ENCODE measurements around the gene PDE4D.

PDE4D gene

DNA sequence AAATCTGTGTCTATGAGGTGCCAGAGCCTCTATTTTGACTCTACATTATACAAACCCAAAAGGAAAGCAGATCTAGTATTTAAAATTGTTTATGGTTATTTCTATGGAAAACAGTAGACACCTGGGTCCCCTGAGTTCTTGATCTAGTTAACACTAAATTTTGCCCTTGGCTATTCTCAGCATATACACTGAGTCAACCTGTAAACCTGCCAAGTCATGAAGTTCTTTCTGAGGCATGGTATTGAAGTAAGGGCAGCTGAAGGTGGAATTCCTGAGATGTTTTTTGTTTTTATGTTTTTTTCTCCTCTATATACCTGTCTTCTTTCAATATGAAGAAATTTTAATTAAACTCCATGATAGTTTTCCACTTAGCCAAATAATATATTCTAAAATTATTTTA, 120.2 kb downstream of the PDE4D start:
- H3K36me3 ChIP-seq (replicated peaks in 1 of 2; ENCODE audit: control insufficient read depth in 2 of 2, insufficient read depth in 2 of 2, low read length in 2 of 2), result no peaks in the 10 kb centered on the region
- no peak overlapping the region for H4K8ac ChIP-seq (ENCODE audit: low read depth, low read length)
- no peaks in the 10 kb centered on the region for H3K9me3 ChIP-seq (replicated peaks in 1 of 2; ENCODE audit: control insufficient read depth in 2 of 2, insufficient read depth in 1 of 2, low read depth in 1 of 2, low read length in 2 of 2)
- no peak overlapping the region for H2BK5ac ChIP-seq (ENCODE audit: low read length)
- DNase-seq (ENCODE audit: low spot score), result no peak
- H3K27me3 ChIP-seq (ENCODE audit: control insufficient read depth in 3 of 3, insufficient read depth in 3 of 3, low read depth in 1 of 3, low read length in 3 of 3), result peaks cover 0 to 44% (median 5%) of the 10 kb centered on the region in 3 experiments
- no peak overlapping the region for H3K18ac ChIP-seq (ENCODE audit: low read length)
- H3K4me2 ChIP-seq (ENCODE audit: insufficient read depth, low read length, poor library complexity, severe bottlenecking), result no peak overlapping the region
- no peak overlapping the region for H2BK12ac ChIP-seq (ENCODE audit: low read length)
- H2BK120ac ChIP-seq (ENCODE audit: low read depth, low read length), result no peak overlapping the region
- no peak overlapping the region for H3K27ac ChIP-seq (replicated peaks; ENCODE audit: low read length)
- H2AFZ ChIP-seq (ENCODE audit: low read length), result no peak overlapping the region
- no peak overlapping the region for H3K23ac ChIP-seq (ENCODE audit: low read depth, low read length, poor library complexity)
- H3K4me3 ChIP-seq (ENCODE audit: low read length in 2 of 2), result no peak overlapping the region
- H3K14ac ChIP-seq (ENCODE audit: low read length), result no peak overlapping the region
- no peak overlapping the region for H2BK15ac ChIP-seq (ENCODE audit: low read length)
- H3K79me1 ChIP-seq (ENCODE audit: low read depth, low read length), result no peaks in the 10 kb centered on the region
- no peak overlapping the region for H2AK5ac ChIP-seq (ENCODE audit: low read depth, low read length)
- H3K9ac ChIP-seq (ENCODE audit: low read depth, low read length, poor library complexity), result no peak overlapping the region
- H3K4ac ChIP-seq (ENCODE audit: low read length), result no peak overlapping the region
- no peak overlapping the region for H4K91ac ChIP-seq (ENCODE audit: low read depth, low read length, poor library complexity)
- H3K4me1 ChIP-seq (ENCODE audit: control insufficient read depth in 2 of 2, insufficient read depth in 1 of 2, low read depth in 1 of 2, low read length in 2 of 2), result peaks cover under 1 to 4% of the 10 kb centered on the region in 2 donors

DNA sequence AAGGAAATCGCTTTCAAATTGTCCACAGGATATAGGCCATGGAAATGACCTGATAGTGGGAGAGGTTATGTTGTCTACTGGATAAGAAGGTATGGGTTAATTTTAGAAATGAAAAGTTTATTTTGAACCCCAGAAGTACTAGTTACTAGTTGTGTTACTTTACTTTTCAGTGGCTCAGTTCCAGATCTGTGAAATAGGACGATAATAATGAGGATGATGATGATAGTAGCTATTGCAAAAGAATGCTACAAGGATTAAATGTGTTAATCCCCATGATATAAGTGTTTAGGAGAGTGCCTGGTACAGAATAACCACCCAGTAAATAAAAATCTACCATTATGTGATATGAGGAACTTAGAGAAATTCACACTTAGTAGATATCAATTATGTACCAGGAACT, 120.8 kb downstream of the PDE4D start:
- Histone ChIP-seq H3K9me3 (replicated peaks in 1 of 2; ENCODE audit: control insufficient read depth in 2 of 2, insufficient read depth in 1 of 2, low read depth in 1 of 2, low read length in 2 of 2) (no peaks in the 10 kb centered on the region), H3K23ac (ENCODE audit: low read depth, low read length, poor library complexity) (no peak overlapping the region), H3K36me3 (replicated peaks in 1 of 2; ENCODE audit: control insufficient read depth in 2 of 2, insufficient read depth in 2 of 2, low read length in 2 of 2) (no peaks in the 10 kb centered on the region), H3K9ac (ENCODE audit: low read depth, low read length, poor library complexity) (no peak overlapping the region), H3K4me1 (ENCODE audit: control insufficient read depth in 2 of 2, insufficient read depth in 1 of 2, low read depth in 1 of 2, low read length in 2 of 2) (peaks cover 4% of the 10 kb centered on the region in 2 donors), H2BK15ac (ENCODE audit: low read length) (no peak overlapping the region), H2AFZ (ENCODE audit: low read length) (no peak overlapping the region), H2BK120ac (ENCODE audit: low read depth, low read length) (no peak overlapping the region), H3K27ac (replicated peaks; ENCODE audit: low read length) (no peak overlapping the region), H3K4me2 (ENCODE audit: insufficient read depth, low read length, poor library complexity, severe bottlenecking) (no peak overlapping the region), H4K8ac (ENCODE audit: low read depth, low read length) (no peak overlapping the region), H2BK12ac (ENCODE audit: low read length) (no peak overlapping the region), H3K4me3 (ENCODE audit: low read length in 2 of 2) (no peak overlapping the region), H3K14ac (ENCODE audit: low read length) (no peak overlapping the region), H4K91ac (ENCODE audit: low read depth, low read length, poor library complexity) (no peak overlapping the region), H3K79me1 (ENCODE audit: low read depth, low read length) (no peaks in the 10 kb centered on the region), H2BK5ac (ENCODE audit: low read length) (no peak overlapping the region), H2AK5ac (ENCODE audit: low read depth, low read length) (no peak overlapping the region), H3K4ac (ENCODE audit: low read length) (no peak overlapping the region), H3K18ac (ENCODE audit: low read length) (no peak overlapping the region), H3K27me3 (ENCODE audit: control insufficient read depth in 3 of 3, insufficient read depth in 3 of 3, low read depth in 1 of 3, low read length in 3 of 3) (peaks cover 0 to 44% (median 10%) of the 10 kb centered on the region in 3 experiments)
- WGBS, 2 donors (ENCODE audit: extremely low coverage in 2 of 2, insufficient read length in 2 of 2, insufficient replicate concordance in 1 of 2), result no CpG with 5 or more reads among the region's 2 CpGs
- DNase-seq (ENCODE audit: low spot score), result no peak

DNA sequence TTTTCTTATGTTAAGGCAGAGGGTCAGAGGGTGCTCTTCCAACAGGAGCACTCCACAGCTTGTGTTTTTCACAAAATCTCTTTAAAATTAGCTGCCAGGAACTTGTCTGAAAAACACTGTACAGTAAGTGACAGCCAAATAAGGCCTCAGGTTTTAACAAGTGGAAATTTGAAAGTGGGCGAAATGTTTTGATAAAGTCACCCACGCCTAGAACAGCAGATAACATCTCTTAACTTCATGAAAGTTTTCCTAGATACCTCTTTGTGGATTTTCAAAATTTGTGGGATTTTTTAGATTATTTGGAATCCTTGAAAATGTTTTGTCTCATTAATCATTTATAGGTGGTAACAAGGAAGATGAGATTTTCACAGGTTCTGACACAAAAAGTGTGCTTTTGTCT, 121.3 kb downstream of the PDE4D start:
- peaks cover 4% of the 10 kb centered on the region in 2 donors for H3K4me1 ChIP-seq (ENCODE audit: control insufficient read depth in 2 of 2, insufficient read depth in 1 of 2, low read depth in 1 of 2, low read length in 2 of 2)
- H3K27me3 ChIP-seq (ENCODE audit: control insufficient read depth in 3 of 3, insufficient read depth in 3 of 3, low read depth in 1 of 3, low read length in 3 of 3), result peaks cover 0 to 50% (median 13%) of the 10 kb centered on the region in 3 experiments
- H3K4me2 ChIP-seq (ENCODE audit: insufficient read depth, low read length, poor library complexity, severe bottlenecking), result no peak overlapping the region
- H2BK5ac ChIP-seq (ENCODE audit: low read length), result no peak overlapping the region
- no peak overlapping the region for H3K27ac ChIP-seq (replicated peaks; ENCODE audit: low read length)
- H3K36me3 ChIP-seq (replicated peaks in 1 of 2; ENCODE audit: control insufficient read depth in 2 of 2, insufficient read depth in 2 of 2, low read length in 2 of 2), result no peaks in the 10 kb centered on the region
- no peak overlapping the region for H3K23ac ChIP-seq (ENCODE audit: low read depth, low read length, poor library complexity)
- H3K9ac ChIP-seq (ENCODE audit: low read depth, low read length, poor library complexity), result no peak overlapping the region
- H3K4ac ChIP-seq (ENCODE audit: low read length), result no peak overlapping the region
- no peak overlapping the region for H3K4me3 ChIP-seq (ENCODE audit: low read length in 2 of 2)
- no peak overlapping the region for H4K91ac ChIP-seq (ENCODE audit: low read depth, low read length, poor library complexity)
- no peak overlapping the region for H3K14ac ChIP-seq (ENCODE audit: low read length)
- H2BK12ac ChIP-seq (ENCODE audit: low read length), result no peak overlapping the region
- H2AFZ ChIP-seq (ENCODE audit: low read length), result no peak overlapping the region
- no peak overlapping the region for H2BK15ac ChIP-seq (ENCODE audit: low read length)
- no CpG with 5 or more reads among the region's 2 CpGs for WGBS, 2 donors (ENCODE audit: extremely low coverage in 2 of 2, insufficient read length in 2 of 2, insufficient replicate concordance in 1 of 2)
- H2AK5ac ChIP-seq (ENCODE audit: low read depth, low read length), result no peak overlapping the region
- no peak overlapping the region for H2BK120ac ChIP-seq (ENCODE audit: low read depth, low read length)
- no peak overlapping the region for H4K8ac ChIP-seq (ENCODE audit: low read depth, low read length)
- no peaks in the 10 kb centered on the region for H3K9me3 ChIP-seq (replicated peaks in 1 of 2; ENCODE audit: control insufficient read depth in 2 of 2, insufficient read depth in 1 of 2, low read depth in 1 of 2, low read length in 2 of 2)
- no peak for DNase-seq (ENCODE audit: low spot score)
- no peaks in the 10 kb centered on the region for H3K79me1 ChIP-seq (ENCODE audit: low read depth, low read length)
- no peak overlapping the region for H3K18ac ChIP-seq (ENCODE audit: low read length)

DNA sequence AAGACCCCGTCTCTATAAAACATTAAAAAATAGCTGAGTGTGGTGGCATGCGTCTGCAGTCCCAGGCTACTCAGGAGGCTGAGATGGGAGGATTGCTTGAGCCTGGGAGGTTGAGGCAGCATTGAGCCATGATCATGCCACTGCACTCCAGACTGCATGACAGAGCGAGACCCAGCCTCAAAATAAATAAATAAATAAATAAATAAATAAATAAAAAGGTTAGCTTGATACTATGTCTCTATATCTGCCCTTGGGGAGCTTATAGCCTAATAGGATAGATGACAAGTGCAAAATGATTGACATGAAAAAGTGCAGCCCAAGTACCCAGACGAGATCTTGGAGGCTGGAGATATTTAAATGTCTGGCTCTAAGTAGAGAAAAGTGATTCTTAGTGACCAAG, 122.6 kb downstream of the PDE4D start:
- DNase-seq (ENCODE audit: low spot score), result no peak
- H3K27me3 ChIP-seq (ENCODE audit: control insufficient read depth in 3 of 3, insufficient read depth in 3 of 3, low read depth in 1 of 3, low read length in 3 of 3), result peaks cover 0 to 62% (median 16%) of the 10 kb centered on the region in 3 experiments
- H2BK15ac ChIP-seq (ENCODE audit: low read length), result no peak overlapping the region
- H3K23ac ChIP-seq (ENCODE audit: low read depth, low read length, poor library complexity), result no peak overlapping the region
- no peak overlapping the region for H2AFZ ChIP-seq (ENCODE audit: low read length)
- no peaks in the 10 kb centered on the region for H3K36me3 ChIP-seq (replicated peaks in 1 of 2; ENCODE audit: control insufficient read depth in 2 of 2, insufficient read depth in 2 of 2, low read length in 2 of 2)
- no peaks in the 10 kb centered on the region for H3K79me1 ChIP-seq (ENCODE audit: low read depth, low read length)
- H3K4me2 ChIP-seq (ENCODE audit: insufficient read depth, low read length, poor library complexity, severe bottlenecking), result no peak overlapping the region
- no peak overlapping the region for H3K27ac ChIP-seq (replicated peaks; ENCODE audit: low read length)
- no peak overlapping the region for H3K14ac ChIP-seq (ENCODE audit: low read length)
- H2BK12ac ChIP-seq (ENCODE audit: low read length), result no peak overlapping the region
- H4K91ac ChIP-seq (ENCODE audit: low read depth, low read length, poor library complexity), result no peak overlapping the region
- no peak overlapping the region for H3K9ac ChIP-seq (ENCODE audit: low read depth, low read length, poor library complexity)
- no peak overlapping the region for H3K4me3 ChIP-seq (ENCODE audit: low read length in 2 of 2)
- no peak overlapping the region for H2AK5ac ChIP-seq (ENCODE audit: low read depth, low read length)
- peaks cover 4% of the 10 kb centered on the region in 2 donors for H3K4me1 ChIP-seq (ENCODE audit: control insufficient read depth in 2 of 2, insufficient read depth in 1 of 2, low read depth in 1 of 2, low read length in 2 of 2)
- H4K8ac ChIP-seq (ENCODE audit: low read depth, low read length), result no peak overlapping the region
- H3K4ac ChIP-seq (ENCODE audit: low read length), result no peak overlapping the region
- no CpG with 5 or more reads among the region's 4 CpGs for WGBS, 2 donors (ENCODE audit: extremely low coverage in 2 of 2, insufficient read length in 2 of 2, insufficient replicate concordance in 1 of 2)
- no peak overlapping the region for H3K18ac ChIP-seq (ENCODE audit: low read length)
- H2BK5ac ChIP-seq (ENCODE audit: low read length), result no peak overlapping the region
- no peak overlapping the region for H2BK120ac ChIP-seq (ENCODE audit: low read depth, low read length)
- H3K9me3 ChIP-seq (replicated peaks in 1 of 2; ENCODE audit: control insufficient read depth in 2 of 2, insufficient read depth in 1 of 2, low read depth in 1 of 2, low read length in 2 of 2), result no peaks in the 10 kb centered on the region
